Measurements from ENCODE around the gene IL36RN.

Gene IL36RN

GRCh38 chr2:113104054-113104611 is 45.1 kb downstream of the IL36RN start:
- no peak for DNase-seq

GRCh38 chr2:113105047-113105785 is 46.2 kb downstream of the IL36RN start:
- DNase-seq: no peak

- no peak for DNase-seq
Observed at GRCh38 chr2:113111121-113111520, 52.1 kb downstream of the IL36RN start.

GRCh38 chr2:113111823-113112287 is 52.9 kb downstream of the IL36RN start:
- DNase-seq: no peak

GRCh38 chr2:113112441-113112840 is 53.4 kb downstream of the IL36RN start:
- DNase-seq: no peak

- no peak for DNase-seq
Observed at GRCh38 chr2:113112871-113113270, 53.9 kb downstream of the IL36RN start.

GRCh38 chr2:113113807-113114206 is 54.8 kb downstream of the IL36RN start:
- no peak for DNase-seq

Measured in activated gamma-delta T cell treated with Interleukin-2 at 50 U/mL for 16 hours (primary cell).